ENCODE measurements around the gene PIANP.

GRCh38 chr12:6646276-6647082 is 54.1 kb downstream of the PIANP start:
- TF ChIP-seq CTCF (conservative IDR thresholded peaks at IDR 0.05) (no peak), EZH2 (IDR thresholded peaks at IDR 0.05; ENCODE audit: low read depth) (no peak)
